ENCODE measurements around the gene AVP. TPM values are rescaled to one million over a fixed set of nuclear protein-coding genes. Genes with fewer than 3 reads are reported as not detected.

Gene AVP
- polyA plus RNA-seq, 4 donors: 0.40 to 2.7 TPM; not detected in 2

DNA sequence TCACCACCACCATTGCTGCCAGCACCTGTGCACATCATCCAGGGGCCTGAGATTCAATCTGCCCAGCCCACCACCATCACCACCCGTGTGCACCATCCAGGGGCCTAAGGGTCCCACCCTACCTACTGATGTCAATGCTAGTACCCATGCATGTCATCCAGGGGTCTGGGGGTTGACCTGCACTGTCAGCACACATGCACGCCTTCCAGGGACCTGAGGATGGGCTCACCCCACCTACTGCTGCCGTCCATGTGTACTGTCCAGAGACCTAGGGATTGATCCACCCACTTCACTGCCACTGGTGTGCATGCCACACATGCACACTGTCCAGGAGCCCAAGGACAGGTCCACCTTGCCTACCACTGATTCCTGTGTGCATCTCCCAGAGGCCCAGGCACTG is 25.0 kb downstream of the AVP start:
- Histone ChIP-seq H3K4me3 (ENCODE audit: low read depth in 1 of 3, low read length in 3 of 3) (no peak overlapping the region), H3K4me1 (ENCODE audit: control insufficient read depth in 3 of 3, insufficient read depth in 2 of 3, low read depth in 1 of 3, low read length in 2 of 3) (no peaks in the 10 kb centered on the region), H3K27me3 (ENCODE audit: control insufficient read depth in 3 of 3, insufficient read depth in 3 of 3, low read length in 3 of 3) (no peaks in the 10 kb centered on the region), H3K36me3 (ENCODE audit: control insufficient read depth in 3 of 3, insufficient read depth in 2 of 3, low read depth in 1 of 3, low read length in 3 of 3) (no peaks in the 10 kb centered on the region), H3K27ac (ENCODE audit: low read depth in 1 of 3, low read length in 2 of 3) (no peak overlapping the region), H3K9me3 (ENCODE audit: control insufficient read depth in 2 of 2, insufficient read depth in 1 of 2, low read depth in 1 of 2, low read length in 1 of 2) (no peaks in the 10 kb centered on the region)
- no peak for DNase-seq
- 90 to 98% (median 97%) methylated on average over 3 of the region's 3 CpGs for WGBS, 3 donors
- no peak for FAIRE-seq

DNA sequence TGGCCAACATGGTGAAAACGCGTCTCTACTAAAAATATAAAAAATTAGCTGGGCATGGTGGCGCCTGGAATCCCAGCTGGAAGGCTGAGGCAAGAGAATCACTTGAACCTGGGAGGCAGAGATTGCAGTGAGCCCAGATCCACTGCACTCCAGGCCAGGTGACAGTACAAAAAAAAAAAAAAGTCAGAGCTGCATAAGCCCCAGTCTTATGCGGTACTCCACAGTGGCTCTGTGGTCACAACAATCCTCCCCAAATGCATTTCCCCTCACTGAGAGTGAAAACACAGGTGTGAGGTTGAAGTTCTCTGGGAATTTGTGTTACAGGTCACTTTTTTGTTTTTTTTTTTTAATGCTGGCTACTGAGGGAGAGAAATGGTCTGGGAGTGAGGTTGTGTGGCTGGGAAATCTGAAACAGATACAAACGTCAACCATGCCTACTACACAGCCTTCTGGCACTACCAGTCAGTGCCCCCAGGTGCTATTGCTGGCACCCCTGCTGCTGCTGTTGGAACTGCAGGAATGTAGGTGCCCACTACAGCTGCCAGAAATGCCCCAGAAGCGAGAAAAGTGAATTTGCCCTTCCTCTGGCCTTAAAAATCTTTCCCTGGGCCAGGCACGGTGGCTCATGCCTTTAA is 33.0 kb downstream of the AVP start:
- no peak for FAIRE-seq
- Histone ChIP-seq H3K36me3 (ENCODE audit: control insufficient read depth in 3 of 3, insufficient read depth in 2 of 3, low read depth in 1 of 3, low read length in 3 of 3) (peaks cover 2 to 35% (median 5%) of the 10 kb centered on the region in 3 donors), H3K4me3 (ENCODE audit: low read depth in 1 of 3, low read length in 3 of 3) (no peak overlapping the region), H3K27me3 (ENCODE audit: control insufficient read depth in 3 of 3, insufficient read depth in 3 of 3, low read length in 3 of 3) (no peaks in the 10 kb centered on the region), H3K9me3 (ENCODE audit: control insufficient read depth in 2 of 2, insufficient read depth in 1 of 2, low read depth in 1 of 2, low read length in 1 of 2) (no peaks in the 10 kb centered on the region), H3K4me1 (ENCODE audit: control insufficient read depth in 3 of 3, insufficient read depth in 2 of 3, low read depth in 1 of 3, low read length in 2 of 3) (peaks cover 0 to 2% (median 0%) of the 10 kb centered on the region in 3 donors), H3K27ac (ENCODE audit: low read depth in 1 of 3, low read length in 2 of 3) (no peak overlapping the region)
- no peak for DNase-seq
- WGBS, 3 donors: 60 to 69% (median 63%) methylated on average over 7 of the region's 7 CpGs

DNA sequence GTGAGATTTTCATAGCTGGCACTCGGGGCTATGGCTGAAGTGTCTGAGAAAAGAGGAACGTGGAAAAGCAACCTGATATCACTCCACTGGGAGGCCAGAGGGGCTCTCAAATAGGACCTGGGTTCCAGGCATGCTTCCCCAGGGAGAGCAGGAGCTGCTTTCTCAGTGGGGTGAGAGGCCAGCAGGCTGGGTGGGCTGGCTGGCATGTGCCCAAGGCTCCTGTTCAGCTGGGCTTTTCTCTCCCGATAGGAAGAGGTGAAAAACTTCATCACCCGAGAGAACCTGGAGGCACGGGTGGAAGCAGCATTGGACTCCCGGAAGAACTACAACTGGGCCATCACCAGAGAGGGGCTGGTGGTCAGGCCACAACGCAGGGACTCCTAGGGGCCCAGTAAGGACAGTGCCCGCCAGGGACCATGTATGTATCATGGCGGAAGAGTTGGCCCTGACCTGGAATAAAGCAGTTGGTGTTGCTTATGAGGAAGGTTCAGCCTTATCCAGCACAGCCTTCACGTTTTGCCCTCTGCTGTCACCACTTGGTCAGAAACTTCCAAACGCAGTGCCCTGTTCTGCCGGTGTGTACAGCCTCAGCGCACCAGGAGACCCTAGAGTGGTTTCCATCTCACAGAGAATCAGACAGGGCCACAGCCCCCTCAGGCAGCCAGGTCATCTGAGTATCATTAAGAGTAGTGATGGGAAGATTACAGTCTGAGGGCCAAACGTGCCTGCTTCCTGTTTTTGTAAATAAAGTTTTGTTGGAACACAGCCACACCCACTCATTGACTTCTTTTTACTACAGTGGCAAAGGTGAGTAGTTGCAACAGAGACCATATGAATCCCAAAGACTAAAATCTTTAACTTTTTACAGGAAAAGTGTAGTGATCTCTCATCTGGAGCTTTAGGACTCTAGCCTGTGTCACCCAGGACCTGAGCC is 36.8 kb downstream of the AVP start:
- Histone ChIP-seq H3K4me3 (ENCODE audit: low read depth in 1 of 3, low read length in 3 of 3) (no peak overlapping the region), H3K9me3 (ENCODE audit: control insufficient read depth in 2 of 2, insufficient read depth in 1 of 2, low read depth in 1 of 2, low read length in 1 of 2) (no peaks in the 10 kb centered on the region), H3K4me1 (ENCODE audit: control insufficient read depth in 3 of 3, insufficient read depth in 2 of 3, low read depth in 1 of 3, low read length in 2 of 3) (peaks cover 0 to 2% (median 0%) of the 10 kb centered on the region in 3 donors), H3K27ac (ENCODE audit: low read depth in 1 of 3, low read length in 2 of 3) (no peak overlapping the region), H3K36me3 (ENCODE audit: control insufficient read depth in 3 of 3, insufficient read depth in 2 of 3, low read depth in 1 of 3, low read length in 3 of 3) (peaks cover 2 to 35% (median 5%) of the 10 kb centered on the region in 3 donors), H3K27me3 (ENCODE audit: control insufficient read depth in 3 of 3, insufficient read depth in 3 of 3, low read length in 3 of 3) (no peaks in the 10 kb centered on the region)
- DNase-seq (peak in 1 of 2 donors; percentile 12), FAIRE-seq (no peak)
- WGBS, 3 donors: 84 to 87% (median 87%) methylated on average over 14 of the region's 14 CpGs

DNA sequence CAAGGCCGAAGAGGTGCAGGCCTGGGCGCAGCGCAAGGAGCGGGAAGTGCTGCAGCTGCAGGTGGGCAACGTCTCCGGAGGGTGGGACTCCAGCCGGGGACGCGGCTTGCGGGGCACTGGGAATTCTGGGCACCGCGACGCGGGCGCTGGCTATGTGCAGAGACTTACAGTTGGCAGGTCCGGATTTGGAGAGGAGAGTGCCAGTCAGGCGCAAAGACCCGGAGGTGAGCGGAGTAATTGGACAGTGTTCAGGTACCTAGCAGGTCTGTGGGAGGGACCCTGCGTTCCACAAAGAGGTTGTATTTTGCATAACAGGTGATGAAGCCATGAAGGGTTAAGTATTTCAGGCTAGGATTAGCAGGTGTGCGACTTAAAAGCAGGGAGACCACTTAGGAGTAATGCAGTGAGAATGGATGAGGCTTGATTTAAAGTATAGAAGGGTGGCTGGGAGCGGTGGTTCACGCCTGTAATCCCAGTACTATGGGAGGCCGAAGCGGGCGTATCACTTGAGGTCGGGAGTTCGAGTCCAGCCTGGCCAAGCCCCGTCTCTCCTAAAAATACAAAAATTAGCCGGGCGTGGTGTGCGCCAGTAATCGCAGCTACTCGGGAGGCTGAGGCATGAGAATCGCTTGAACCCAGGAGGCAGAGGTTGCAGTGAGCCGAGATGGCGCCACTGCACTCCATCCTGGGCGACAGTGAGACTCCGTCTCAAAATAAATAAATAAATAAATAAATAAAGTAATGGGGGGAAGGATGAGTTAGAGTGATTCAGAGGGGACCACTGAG is 37.7 kb downstream of the AVP start:
- FAIRE-seq (no peak), DNase-seq (peak in 1 of 2 donors; percentile 43)
- H3K36me3 ChIP-seq (ENCODE audit: control insufficient read depth in 3 of 3, insufficient read depth in 2 of 3, low read depth in 1 of 3, low read length in 3 of 3): peaks cover 2 to 37% (median 5%) of the 10 kb centered on the region in 3 donors
- H3K27me3 ChIP-seq (ENCODE audit: control insufficient read depth in 3 of 3, insufficient read depth in 3 of 3, low read length in 3 of 3): no peaks in the 10 kb centered on the region
- peaks cover 0 to 4% (median 0%) of the 10 kb centered on the region in 3 donors for H3K4me1 ChIP-seq (ENCODE audit: control insufficient read depth in 3 of 3, insufficient read depth in 2 of 3, low read depth in 1 of 3, low read length in 2 of 3)
- H3K4me3 ChIP-seq (ENCODE audit: low read depth in 1 of 3, low read length in 3 of 3): peak overlapping the region; percentile 60 to 79 (median 70)
- H3K9me3 ChIP-seq (ENCODE audit: control insufficient read depth in 2 of 2, insufficient read depth in 1 of 2, low read depth in 1 of 2, low read length in 1 of 2): no peaks in the 10 kb centered on the region
- WGBS, 3 donors: 24 to 38% (median 27%) methylated on average over 39 of the region's 39 CpGs
- peak overlapping the region; percentile 30 to 74 (median 59) for H3K27ac ChIP-seq (ENCODE audit: low read depth in 1 of 3, low read length in 2 of 3)

DNA sequence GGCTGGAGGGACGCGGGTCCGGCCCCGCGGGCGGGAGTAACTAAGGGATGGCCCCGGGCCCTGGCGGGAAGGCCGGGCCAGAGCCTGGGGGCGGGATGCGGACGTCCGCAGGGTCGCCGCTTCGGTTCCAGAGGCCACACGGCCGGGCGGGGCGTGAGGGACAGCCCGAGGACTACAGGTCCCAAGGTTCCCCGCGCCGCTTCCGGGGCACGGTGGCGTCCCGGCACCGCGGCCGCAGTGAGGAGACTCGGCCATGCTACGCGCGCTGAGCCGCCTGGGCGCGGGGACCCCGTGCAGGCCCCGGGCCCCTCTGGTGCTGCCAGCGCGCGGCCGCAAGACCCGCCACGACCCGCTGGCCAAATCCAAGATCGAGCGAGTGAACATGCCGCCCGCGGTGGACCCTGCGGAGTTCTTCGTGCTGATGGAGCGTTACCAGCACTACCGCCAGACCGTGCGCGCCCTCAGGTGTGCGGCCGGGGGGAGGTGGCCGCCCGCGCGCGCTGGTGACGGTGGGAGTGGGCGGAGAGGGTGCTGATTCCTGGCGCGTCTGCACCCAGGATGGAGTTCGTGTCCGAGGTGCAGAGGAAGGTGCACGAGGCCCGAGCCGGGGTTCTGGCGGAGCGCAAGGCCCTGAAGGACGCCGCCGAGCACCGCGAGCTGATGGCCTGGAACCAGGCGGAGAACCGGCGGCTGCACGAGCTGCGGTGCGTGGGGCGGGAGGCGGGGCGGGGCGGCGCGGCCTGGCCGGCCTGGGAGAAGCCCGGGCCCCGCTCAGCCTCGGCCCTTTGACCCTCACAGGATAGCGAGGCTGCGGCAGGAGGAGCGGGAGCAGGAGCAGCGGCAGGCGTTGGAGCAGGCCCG is 38.5 kb downstream of the AVP start, which contains the start of gene MRPS26:
Gene MRPS26, plus strand, starts transcription at position 237 of the 861 bp plus-strand sequence. Its CDS starts 17 bp downstream, at position 254.
- WGBS, 3 donors: 0 to 1% (median 1%) methylated on average over 88 to 104 of the region's 104 CpGs
- Histone ChIP-seq H3K27me3 (ENCODE audit: control insufficient read depth in 3 of 3, insufficient read depth in 3 of 3, low read length in 3 of 3) (no peaks in the 10 kb centered on the region), H3K27ac (ENCODE audit: low read depth in 1 of 3, low read length in 2 of 3) (peak within 1 kb of the TSS; percentile 68 to 95 (median 92)), H3K4me1 (ENCODE audit: control insufficient read depth in 3 of 3, insufficient read depth in 2 of 3, low read depth in 1 of 3, low read length in 2 of 3) (peaks cover 0 to 9% (median 0%) of the 10 kb centered on the region in 3 donors), H3K9me3 (ENCODE audit: control insufficient read depth in 2 of 2, insufficient read depth in 1 of 2, low read depth in 1 of 2, low read length in 1 of 2) (no peaks in the 10 kb centered on the region), H3K4me3 (ENCODE audit: low read depth in 1 of 3, low read length in 3 of 3) (peak within 1 kb of the TSS; percentile 70 to 84 (median 79)), H3K36me3 (ENCODE audit: control insufficient read depth in 3 of 3, insufficient read depth in 2 of 3, low read depth in 1 of 3, low read length in 3 of 3) (peaks cover 2 to 36% (median 5%) of the 10 kb centered on the region in 3 donors)
- DNase-seq: peak; percentile 91 to 97
- no peak for FAIRE-seq

DNA sequence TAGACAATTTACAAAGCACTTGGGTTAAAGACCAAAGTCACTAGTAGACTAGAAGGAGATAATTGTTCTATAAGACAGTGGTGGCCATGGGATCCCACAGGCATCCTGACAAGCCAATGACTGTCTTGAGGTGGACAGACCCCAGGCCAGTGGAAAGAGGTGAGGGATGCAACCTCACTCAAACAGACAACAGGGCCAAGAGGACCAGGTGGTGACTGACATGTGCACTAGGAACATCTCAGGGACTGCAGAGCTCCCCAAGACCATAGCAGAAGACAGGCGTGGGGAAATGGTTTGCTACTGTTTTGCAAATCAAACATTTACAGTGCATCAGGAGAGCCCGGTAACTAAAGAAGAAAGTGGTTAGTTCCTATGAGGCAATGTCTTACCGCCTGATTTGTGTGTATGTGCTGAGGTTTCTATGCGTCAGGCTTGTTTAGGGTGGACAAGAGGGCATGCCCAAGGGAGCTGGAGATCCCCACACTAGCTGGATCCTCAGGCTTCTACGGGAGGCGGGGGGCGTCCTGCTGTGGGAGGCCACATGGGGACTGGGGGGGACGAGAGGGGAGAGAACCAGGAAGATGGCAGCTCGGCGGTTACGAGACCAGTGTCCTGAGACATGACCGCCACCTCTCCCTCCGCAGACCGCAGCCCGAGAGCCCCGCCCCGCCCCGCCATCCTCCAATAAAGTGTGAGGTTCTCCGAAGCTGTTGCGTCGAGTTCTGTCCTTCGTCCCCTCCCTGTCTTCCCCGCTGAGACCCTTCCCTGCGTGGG is 39.3 kb downstream of the AVP start:
- H3K36me3 ChIP-seq (ENCODE audit: control insufficient read depth in 3 of 3, insufficient read depth in 2 of 3, low read depth in 1 of 3, low read length in 3 of 3): peaks cover 2 to 41% (median 10%) of the 10 kb centered on the region in 3 donors
- H3K4me1 ChIP-seq (ENCODE audit: control insufficient read depth in 3 of 3, insufficient read depth in 2 of 3, low read depth in 1 of 3, low read length in 2 of 3): peaks cover 0 to 9% (median 0%) of the 10 kb centered on the region in 3 donors
- no peak for FAIRE-seq
- no peak for DNase-seq
- H3K27me3 ChIP-seq (ENCODE audit: control insufficient read depth in 3 of 3, insufficient read depth in 3 of 3, low read length in 3 of 3): no peaks in the 10 kb centered on the region
- no peaks in the 10 kb centered on the region for H3K9me3 ChIP-seq (ENCODE audit: control insufficient read depth in 2 of 2, insufficient read depth in 1 of 2, low read depth in 1 of 2, low read length in 1 of 2)
- 1 to 2% (median 2%) methylated on average over 22 to 24 of the region's 24 CpGs for WGBS, 3 donors
- H3K27ac ChIP-seq (ENCODE audit: low read depth in 1 of 3, low read length in 2 of 3): peak overlapping the region; percentile 68 to 95 (median 92)
- H3K4me3 ChIP-seq (ENCODE audit: low read depth in 1 of 3, low read length in 3 of 3): peak overlapping the region; percentile 57 to 84 (median 79)

DNA sequence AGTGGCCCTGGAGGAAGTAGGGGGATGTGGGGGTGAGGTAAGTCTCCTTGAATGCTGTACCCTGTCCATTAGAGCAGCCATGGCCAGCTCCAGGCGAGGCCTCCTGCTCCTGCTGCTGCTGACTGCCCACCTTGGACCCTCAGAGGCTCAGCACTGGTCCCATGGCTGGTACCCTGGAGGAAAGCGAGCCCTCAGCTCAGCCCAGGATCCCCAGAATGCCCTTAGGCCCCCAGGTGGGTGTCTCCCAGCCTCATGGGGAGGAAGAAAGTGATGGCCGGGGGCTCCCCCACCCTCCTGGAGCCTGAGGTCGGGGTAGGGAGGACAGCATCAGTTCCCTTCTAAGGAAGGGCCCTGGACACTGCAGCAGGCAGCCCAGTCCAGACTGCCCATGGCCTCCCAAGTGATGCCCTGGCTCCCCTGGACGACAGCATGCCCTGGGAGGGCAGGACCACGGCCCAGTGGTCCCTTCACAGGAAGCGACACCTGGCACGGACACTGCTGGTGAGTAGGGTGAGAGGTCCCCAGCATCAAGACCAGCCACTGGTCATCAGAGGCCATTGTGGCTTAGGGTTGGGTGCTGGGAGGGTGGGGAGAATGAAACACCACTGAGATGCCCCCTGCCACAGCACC is 40.1 kb downstream of the AVP start:
- no peaks in the 10 kb centered on the region for H3K9me3 ChIP-seq (ENCODE audit: control insufficient read depth in 2 of 2, insufficient read depth in 1 of 2, low read depth in 1 of 2, low read length in 1 of 2)
- no peak overlapping the region for H3K4me3 ChIP-seq (ENCODE audit: low read depth in 1 of 3, low read length in 3 of 3)
- H3K27ac ChIP-seq (ENCODE audit: low read depth in 1 of 3, low read length in 2 of 3): peak overlapping the region in 1 of 3 donors; percentile 95
- FAIRE-seq: no peak
- peaks cover 5 to 41% (median 12%) of the 10 kb centered on the region in 3 donors for H3K36me3 ChIP-seq (ENCODE audit: control insufficient read depth in 3 of 3, insufficient read depth in 2 of 3, low read depth in 1 of 3, low read length in 3 of 3)
- 90 to 92% (median 92%) methylated on average over 7 to 8 of the region's 8 CpGs for WGBS, 3 donors
- H3K4me1 ChIP-seq (ENCODE audit: control insufficient read depth in 3 of 3, insufficient read depth in 2 of 3, low read depth in 1 of 3, low read length in 2 of 3): peaks cover 0 to 9% (median 0%) of the 10 kb centered on the region in 3 donors
- no peaks in the 10 kb centered on the region for H3K27me3 ChIP-seq (ENCODE audit: control insufficient read depth in 3 of 3, insufficient read depth in 3 of 3, low read length in 3 of 3)
- DNase-seq: no peak

Data from small intestine (tissue), 7 donors.